ENCODE measurements around the gene PROK1. TPM values are rescaled to one million over a fixed set of nuclear protein-coding genes. Genes with fewer than 3 reads are reported as not detected.
A peak's percentile ranks its signal among the peaks of the same experiment; 100 is the strongest.
"Not testable (repeated sequence)": the region's sequence is repeated elsewhere in the genome, so short reads cannot be mapped to it uniquely, and the experiment has no call there.

The PROK1 gene, protein sequence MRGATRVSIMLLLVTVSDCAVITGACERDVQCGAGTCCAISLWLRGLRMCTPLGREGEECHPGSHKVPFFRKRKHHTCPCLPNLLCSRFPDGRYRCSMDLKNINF
- total RNA-seq, result not detected

DNA sequence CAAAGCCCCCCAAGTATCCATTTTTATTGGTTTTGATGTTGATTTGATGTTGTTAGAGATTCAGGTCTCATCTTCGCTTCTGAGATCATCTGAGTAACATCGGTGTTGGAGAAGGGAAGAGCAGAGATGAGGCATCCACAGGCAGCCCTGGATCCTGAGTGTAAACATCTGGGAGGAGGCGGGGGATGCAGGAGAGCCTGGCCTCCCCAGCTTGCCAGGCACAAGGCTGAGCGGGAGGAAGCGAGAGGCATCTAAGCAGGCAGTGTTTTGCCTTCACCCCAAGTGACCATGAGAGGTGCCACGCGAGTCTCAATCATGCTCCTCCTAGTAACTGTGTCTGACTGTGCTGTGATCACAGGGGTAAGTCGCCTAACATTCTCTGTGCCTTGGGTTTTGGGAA is at the start of gene PROK1:
Gene PROK1, plus strand, starts transcription at position 221 of the 400 bp plus-strand sequence. Its CDS starts 68 bp downstream, at position 289.
- no peak for DNase-seq

DNA sequence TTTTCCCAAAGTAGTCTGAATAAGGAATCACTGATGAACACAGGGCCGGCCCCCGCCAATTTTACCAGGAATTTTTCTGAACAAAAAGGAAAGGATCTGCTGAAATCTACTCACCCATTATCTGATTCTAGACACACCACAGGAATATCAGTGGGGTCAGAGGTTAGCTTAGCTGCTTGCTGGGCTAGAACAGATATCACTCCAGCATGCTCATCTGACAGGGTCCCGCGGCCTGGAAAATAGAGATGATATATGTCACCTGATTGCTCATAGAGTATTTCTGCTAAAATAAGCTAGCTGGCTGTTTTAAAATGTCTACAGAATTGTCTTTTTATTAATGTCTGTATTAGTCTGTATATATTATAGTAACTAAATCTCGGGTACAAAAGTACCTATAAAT is 47.1 kb upstream of the PROK1 start:
- no peak for DNase-seq

DNA sequence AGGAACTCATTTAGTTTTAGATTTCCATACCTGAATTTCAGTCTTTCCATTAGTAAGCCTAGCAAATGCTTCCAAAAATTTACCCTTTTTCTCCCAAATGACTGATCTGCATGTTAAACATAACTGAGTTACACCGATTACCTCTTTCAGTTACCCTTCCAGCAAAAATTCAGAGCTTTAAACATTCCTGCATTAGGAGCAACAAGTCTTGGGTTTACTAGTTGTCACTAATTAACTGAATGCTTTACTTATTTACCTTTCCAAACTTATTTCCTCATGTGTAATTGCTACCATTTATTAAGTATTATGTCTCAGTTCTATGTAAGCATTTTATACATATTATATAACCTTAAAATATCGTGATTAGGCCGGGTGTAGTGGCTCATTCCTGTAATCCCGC is 46.5 kb upstream of the PROK1 start:
- DNase-seq, result no peak

DNA sequence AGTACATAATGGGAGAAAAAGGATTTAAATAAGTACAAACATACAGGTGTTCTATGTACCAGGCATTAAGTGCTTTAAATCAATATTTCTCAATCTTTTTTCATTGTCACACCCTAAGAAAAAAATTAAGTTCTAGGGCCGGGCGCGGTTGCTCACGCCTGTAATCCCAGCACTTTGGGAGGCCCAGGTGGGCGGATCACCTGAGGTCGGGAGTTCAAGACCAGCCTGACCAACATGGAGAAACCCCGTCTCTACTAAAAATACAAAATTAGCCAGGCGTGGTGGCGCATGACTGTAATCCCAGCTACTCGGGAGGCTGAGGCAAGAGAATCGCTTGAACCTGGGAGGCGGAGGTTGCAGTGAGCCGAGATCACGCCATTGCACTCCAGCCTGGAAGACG is 44.5 kb upstream of the PROK1 start:
- DNase-seq, result not testable (repeated sequence)

DNA sequence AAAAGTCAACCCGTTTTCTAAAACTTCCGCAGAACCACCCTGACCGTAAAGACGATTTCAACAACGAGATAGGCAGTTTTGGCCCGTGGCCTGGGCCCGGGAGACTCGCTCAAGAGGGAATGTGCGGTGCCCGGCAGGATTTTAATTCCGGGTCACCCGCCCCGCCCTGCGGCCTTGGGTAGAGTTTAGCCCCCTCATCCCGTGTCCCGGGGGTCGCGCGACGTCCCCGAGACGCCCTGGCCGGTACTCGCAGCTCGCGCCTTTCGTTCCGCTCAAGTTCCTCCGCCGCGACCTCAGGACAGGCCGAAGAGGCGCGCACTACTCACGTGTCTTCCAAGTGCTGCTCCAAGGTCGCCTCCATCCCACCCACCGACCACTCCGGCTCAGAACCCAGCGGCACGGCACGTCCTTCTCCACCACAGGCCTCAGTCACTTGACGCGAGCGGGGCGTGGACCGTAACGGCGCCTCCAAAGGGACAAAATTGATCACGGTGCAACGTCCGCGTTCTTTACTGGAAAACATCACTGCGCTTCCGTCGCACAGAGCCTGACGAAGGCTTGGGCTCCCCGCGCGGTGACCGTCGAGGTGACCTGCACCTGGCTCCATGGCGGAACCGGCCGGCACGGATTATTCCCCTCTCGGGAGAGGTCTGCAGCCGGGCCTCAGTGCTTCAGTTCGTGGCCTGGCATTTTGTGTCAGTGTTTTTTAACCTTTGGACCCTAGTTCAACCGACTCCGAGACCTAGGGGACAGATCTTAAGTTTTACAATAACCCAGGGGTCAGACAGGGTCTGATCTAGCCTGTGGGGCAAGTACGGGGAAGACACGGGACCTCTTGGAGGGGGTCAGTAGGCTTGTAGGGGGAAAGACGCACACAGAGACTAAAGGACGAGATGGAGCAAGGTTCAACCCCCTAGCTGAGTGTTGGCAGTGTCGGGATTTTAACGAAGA is 43.4 kb upstream of the PROK1 start, which contains the start of gene LAMTOR5:
Gene LAMTOR5, minus strand, starts transcription at position 435 of the 951 bp plus-strand sequence. Its CDS starts 74 bp downstream, at position 361.
- peak; percentile 87 for DNase-seq

DNA sequence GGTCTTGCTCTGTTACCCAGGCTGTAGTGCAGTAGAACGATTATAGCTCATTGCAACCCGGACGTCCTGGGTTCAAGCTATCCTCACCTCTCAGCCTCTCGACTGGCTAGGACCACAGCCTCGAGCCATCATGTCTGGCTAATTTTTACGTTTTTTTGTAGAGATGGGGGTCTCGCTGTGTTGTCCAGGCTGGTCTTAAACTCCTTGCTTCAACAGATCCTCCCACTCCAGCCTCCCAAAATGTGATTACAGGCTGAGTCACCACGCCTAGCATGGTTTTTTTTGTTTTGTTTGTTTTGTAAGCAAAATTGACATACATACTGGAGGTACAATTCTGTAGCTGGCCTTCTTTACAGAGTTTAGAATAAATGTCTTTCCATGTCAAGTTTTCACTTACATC is 42.5 kb upstream of the PROK1 start:
- no peak for DNase-seq

DNA sequence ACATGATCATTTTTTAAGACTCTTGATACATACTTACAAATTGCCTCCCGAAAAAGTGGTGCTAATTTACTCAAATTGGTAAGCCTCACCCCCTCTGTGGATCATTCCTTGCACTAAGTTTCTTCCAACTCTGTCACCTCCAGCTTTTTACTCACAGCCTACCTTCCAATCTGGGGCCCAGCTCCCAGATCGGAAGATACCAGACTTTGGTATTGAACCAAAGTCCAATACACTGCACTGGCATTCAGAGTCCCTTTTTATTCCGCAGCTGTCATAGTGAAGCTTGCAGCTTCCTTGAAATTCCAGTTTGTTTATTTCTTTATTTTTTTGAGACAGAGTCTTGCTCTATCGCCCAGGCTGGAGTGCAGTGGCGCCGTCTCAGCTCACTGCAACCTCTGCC is 41.6 kb upstream of the PROK1 start:
- DNase-seq, result no peak

DNA sequence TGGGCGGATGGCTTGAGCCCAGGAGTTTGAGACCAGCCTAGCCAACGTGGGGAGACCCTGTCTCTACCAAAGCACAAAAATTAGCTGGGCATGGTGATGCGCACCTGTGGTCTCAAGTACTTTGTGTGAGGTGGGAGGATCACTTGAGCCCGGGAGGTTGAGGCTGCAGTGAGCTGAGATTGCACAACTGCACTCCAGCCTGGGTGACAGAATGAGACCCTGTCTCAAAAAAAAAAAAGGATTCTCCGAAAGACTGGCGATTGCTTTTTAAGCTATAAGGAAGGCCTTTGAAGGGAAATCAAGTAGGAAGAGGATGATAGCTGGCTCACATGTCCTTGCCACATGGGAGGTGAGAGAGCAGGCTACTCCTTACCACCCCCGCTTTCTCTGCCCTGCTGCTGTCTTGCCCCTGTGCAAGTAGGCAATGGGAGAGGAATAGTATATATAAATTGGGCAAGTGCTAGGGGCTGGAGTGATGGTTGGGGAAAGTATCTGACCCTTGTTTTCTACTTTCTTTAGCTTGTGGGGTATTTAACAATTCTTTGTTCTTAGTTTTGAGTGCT is 39.7 kb upstream of the PROK1 start:
- DNase-seq, result no peak

DNA sequence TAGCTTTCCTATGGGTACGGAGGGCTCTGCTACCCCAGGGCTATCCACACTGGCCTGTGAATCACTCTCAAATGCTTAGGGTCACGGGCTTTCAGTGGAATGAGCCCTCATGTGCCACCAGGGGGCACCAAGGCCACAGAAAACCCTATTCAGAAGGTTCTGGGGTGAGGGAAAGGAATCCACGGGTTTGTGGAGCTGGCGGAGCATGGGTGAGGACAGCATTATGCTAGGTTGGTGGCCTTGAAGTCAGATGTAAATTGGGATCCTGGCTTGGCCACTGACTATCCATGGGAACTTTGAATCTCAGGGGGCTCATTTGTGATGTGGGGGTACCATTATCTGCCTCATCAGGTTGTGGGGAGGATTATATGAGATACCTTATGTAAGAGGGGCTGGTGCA is 38.4 kb upstream of the PROK1 start:
- DNase-seq, result peak; percentile 43

DNA sequence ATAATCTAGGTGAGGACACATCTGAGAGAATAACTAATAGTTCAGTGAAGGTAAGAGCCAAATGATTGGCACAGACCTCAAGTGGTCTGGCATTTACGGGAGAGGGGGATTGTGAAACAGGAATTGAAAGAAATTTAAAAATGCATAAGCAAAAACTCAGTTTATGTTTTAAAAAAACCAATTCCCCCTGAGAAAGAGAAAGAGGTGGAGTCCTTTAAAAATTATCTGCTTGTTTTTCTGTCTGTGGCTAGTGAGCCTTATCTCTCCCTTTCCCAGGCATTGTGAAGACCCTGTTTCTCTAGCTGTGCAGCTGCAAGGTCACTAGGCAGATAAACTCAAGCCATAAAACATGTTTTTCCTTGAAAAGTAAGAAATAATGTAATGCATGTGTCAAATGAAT is 37.9 kb upstream of the PROK1 start:
- not testable (repeated sequence) for DNase-seq

DNA sequence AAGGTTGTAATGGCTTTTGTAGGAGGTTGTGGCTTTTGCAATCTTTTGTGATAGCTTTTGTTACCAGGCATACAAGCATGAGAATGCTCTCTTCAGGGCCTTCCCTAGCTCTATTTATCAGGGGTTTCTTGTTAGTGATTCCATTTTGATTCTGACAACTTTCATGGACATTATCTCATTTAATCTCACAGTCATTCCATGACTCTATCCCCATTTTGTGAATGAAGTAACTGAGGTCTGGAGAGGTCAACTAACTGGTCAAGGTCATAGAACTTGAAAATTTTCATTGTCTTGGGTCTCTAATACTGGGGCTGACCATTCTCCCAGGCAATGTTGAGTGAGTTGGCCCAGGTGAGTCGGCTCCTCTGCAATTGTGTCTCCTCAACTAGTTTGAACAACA is 32.2 kb upstream of the PROK1 start:
- DNase-seq, result no peak

DNA sequence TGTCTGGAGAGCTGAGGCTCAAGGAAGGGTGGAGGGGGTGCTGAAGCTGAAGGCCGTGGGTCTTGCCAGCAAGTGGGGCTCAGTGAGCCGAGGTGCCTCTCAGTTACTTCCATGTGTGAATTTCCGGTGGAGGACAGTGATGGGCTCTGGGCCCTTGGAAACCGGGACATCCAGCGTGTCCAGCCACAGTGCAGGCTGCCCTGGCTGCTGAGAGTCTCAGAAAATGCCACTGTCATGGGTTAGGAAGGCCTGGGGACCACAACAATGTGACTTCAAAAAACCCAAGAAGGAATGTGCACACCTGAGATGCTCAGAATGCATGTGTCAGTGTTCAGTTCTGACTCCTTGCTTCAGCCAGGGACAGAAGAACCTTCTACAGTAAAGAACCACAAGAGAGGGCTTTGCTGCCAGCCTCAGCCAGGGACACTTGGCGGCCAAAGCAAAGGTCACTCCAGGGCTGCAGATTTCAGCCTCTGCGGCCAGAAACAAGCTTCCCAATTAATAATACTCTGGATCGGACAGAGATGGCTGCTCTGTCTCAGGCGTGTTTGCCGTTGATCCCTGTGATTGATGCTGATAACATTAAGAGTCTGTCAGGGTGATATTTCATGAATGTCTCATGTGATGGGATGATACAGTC is 30.8 kb upstream of the PROK1 start:
- no peak for DNase-seq

DNA sequence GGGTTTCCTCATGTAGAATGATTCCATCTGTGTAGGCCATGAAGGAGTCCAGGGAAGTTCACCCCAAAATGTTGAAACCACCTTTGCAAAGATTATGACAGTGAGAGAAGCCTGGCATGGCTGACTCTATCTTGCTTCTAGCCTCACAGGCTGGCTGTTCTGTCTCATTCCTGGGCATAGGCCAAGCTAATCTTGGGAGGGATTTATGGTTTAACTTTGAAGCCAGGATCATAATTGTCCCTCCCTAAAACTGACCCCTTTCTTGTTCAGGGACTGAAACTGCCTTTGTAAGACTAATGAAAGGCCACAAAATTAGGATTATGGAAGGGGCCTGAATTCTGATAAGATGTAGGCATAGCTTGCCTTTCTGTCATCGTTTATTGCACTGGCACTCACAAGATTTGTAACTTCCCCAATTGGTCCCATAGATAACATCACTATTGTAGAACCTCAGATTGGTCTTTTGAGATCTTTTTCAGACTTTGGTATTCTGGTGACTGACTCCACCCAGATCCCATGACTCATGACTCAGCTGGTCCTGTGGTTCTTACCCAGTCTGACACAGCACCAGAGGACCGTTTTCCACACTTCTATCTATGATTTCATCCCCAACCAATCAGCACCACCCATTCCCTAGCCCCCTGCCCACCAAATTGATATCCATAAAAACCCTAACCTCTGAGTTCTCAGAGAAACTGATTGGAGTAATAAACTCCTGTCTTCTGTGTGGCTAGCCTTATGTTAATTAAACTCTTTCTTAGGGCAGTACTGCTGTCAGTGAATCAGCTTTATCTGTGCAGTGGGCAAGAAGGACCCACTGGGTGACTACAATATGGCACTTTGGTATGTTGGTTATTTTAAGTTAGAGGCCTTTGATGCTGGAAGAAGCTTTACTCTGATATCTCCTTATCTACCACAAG is 29.8 kb upstream of the PROK1 start:
- DNase-seq, result no peak

DNA sequence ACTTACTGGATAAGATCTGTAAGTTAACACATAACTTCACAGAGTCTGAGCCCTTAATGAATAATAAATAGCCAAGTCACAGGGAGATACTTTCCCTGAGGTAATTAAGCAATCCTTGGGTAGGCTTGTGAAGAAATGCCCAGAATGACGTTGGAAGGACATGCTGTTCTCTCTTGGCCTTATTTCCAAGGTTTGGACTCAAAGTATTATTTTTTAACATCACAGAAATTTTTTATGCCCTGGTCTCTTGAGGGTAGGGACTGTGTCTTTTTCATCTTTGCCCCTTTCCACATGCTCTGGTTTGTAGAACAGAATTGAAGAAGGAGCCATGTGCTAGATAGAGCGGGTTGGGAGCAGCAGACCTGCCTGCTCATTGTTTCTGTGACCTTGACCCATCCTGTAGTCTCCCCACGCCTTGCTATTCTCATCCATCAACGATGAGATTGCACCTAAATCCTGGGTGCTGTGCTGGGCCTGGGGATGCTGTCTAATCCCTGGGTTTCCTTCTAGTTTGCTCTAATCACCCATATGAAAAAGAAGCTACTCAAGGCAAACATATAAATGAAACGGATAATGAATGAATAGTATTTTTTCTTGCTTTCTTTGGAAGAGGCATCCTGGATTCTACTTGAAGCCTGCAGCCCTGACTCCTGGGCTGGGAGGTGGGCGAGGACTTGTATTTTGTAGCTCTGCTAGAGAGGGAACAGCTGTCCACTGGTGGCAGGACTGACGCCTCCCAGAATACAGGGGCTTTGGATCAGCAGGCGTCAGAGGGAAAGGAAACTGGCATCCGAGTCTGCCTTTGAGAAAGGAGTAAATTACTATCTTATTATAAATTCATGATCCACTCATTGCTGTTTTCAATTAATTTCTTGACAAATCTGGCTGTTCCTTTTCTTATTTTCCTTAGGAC is 26.0 kb upstream of the PROK1 start:
- no peak for DNase-seq

DNA sequence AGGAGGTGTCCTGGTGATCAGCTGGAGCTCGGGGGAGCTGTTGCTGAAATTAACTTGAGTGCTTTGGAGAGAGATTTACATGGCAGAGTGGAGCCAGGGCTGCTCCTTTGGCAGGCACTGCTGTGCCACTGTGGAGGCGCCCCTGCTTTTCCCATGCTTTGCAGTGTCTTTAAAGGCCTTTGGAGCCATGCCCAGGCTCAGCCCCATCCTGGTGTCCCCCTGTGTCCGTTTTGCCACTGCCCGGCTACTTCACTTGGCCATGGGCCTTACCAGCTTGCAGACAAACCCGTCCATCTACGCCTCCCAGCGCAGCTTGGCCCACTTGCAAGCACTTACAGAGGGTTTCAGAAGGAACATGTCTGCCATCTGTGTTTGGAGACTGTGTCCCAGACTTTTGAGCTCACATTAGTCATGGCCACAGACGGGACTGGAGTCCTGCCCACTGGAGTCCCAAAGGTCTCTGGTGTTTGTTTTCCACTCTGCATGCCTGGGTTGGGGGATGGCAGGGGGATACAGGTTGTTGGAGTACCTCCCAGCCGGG is 25.3 kb upstream of the PROK1 start:
- DNase-seq, result no peak

DNA sequence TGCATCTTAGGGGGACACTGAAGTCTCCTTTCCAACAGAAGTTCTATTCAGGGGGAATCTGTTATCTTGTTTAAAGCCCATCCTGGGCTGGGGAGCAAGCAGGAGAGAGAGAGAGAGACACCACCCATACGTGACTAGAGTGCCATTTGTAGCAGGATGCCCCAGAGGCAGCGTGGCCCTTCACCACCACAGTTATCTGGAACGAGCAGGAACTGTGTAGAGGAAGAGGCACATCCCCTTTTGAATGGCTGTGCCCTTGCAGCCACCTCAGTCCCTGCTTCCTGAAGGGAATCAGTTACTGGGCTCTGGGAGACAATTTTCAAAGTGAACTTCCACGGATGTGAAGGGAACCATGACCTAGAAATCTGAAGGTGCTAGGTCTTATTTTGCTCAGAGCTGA is 24.1 kb upstream of the PROK1 start:
- no peak for DNase-seq

DNA sequence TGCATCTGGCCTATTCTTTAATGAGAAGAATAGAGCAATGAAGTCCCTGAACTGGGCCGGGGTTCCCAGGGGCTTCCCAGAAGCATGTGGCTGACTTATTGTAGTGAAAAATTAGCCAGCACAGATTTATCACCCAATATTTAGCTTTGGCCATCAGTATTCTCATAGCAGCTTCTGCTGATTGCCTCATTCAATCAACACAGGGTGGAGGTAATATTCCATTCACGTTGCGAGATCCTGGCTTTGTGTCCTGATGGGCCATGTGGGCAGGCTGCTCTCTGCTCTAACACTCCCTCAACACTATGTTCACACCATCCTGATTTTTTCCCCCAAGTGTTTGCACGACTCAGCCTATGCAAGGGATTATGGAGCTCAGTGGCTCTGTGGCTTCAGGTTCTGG is 22.0 kb upstream of the PROK1 start:
- DNase-seq, result no peak

DNA sequence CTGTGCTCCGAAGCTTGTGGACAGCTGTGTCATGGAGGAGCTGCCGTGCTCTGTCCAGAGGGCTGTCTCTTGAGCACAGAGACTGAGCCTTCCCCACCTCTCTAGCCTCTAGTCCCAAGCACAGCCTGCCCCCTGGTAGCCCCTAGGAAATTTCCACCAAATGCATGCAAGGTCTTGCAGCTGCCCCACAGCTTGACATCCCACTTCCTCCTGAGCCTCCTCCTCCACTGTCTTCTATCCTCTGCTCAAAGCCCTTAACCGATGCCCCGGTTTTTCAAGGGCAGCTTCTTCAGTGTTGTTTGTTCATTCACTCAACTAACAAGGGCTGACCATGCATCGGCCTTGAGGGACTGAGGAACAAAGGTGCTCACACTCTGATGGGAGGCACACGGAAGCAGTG is 20.6 kb upstream of the PROK1 start:
- no peak for DNase-seq

DNA sequence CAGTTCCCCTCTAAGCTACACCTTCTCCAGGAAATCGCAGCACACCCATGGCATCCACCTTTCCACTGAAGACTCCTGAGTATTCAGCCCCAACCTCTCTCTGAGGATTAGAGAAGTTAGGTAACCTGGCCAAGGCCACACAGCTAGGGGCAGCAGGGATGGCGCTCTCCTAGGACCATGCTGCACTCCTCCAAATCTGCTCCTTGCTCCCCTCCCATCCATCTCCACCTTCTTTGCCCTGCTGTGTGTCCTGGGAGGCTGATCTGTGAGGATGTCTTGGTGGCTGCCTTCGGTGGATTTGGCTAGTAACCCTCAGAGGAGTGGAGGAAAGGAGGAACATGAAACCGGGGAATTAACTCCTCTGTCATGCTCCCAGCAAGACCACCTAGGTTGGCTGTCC is 20.0 kb upstream of the PROK1 start:
- DNase-seq, result no peak

DNA sequence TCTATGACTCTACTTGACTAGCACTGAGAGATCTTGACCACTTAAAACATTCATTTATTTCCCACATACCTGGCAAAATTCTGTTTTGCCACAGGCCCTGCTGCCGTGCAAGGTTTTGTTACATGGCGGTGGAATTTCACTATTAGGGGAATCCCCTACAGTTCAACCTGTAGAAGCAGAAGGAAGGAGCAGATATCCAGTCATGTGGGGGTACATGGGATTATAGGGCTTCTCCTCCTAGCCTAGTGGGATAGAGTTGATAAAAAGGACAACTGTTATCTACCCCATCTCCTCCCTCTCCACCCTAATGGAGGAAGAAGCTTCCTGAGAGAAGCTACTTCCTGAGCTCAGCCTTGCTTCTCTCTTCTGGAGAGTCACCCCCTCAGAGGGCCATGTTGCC is 17.7 kb upstream of the PROK1 start:
- no peak for DNase-seq

DNA sequence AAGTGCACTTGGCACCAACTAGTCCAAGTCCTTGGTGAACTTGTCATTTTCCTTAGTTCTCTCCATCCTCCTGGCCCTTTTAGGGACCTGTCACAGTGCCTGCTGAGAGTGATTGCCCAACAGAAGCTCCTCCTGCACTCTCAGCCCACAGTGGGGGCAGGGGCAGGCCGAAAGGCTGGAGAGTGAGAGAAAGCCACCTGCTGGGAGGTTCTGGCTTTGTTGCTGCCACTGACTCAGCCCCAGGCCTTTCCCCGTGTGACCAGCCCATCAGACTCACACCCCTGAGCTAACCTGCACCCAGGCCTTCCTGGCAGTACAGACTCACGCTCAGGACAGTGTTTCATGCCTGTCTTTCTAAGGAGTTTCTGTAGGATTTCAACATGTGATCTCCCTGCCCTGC is 17.1 kb upstream of the PROK1 start:
- no peak for DNase-seq

Data from effector CD4-positive, alpha-beta T cell (primary cell).